ENCODE results near the gene PPARGC1A. TPM values are rescaled to one million over a fixed set of nuclear protein-coding genes. Genes with fewer than 3 reads are reported as not detected.

PPARGC1A gene
- total RNA-seq, 1 donor from 2014 or later, result 82.8 TPM

DNA sequence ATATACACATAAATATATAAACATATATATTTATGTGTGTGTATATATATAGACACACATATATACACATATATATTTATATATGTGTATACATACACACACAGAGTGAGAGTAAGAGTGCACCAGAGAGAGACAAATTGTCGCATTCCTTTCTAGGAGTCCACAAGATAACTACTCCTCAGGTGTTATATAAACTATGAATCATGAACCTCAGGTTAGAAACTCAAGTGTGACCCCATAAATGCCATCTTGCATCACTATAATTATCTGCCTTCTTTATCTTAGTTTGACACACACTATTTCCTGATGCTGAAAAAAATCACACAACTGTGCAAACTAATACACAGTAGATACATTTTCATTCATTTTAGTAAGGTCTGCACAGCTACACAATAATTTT lies 135.2 kb downstream of the PPARGC1A start:
- ATAC-seq (ENCODE audit: poor library complexity), result no peak
- DNase-seq, result no peak
- intact Hi-C loops (cut with DNase I), result no loop called here

GRCh38 chr4:23750125-23750524 lies 139.7 kb downstream of the PPARGC1A start:
- DNase-seq (no peak), ATAC-seq (ENCODE audit: poor library complexity) (no peak)
- intact Hi-C loops (cut with DNase I), result no loop called here

- ATAC-seq (ENCODE audit: poor library complexity) (no peak), DNase-seq (no peak)
- intact Hi-C loops (cut with DNase I), result no loop called here
Observed at GRCh38 chr4:23747281-23747735, 142.5 kb downstream of the PPARGC1A start.

DNA sequence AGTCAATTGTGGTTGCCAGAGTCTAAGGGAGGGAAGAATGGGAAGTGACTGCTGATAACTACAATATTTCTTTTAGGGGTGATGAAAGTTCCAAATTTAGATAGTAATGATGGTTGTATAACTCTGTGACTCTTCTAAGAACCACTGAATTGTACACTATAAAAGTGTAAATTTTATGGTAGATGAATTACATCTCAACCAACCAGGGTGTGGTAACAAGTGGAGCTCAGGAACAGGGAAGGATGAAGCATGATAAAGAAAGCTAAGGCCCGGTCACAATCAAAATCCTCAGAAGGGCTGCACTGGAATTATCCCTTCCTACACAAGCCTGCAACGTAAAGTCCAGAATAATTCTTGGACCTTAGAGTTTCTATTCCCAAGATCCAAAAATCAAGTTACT lies 143.2 kb downstream of the PPARGC1A start:
- DNase-seq (no peak), ATAC-seq (ENCODE audit: poor library complexity) (no peak)
- intact Hi-C loops (cut with DNase I), result no loop called here

DNA sequence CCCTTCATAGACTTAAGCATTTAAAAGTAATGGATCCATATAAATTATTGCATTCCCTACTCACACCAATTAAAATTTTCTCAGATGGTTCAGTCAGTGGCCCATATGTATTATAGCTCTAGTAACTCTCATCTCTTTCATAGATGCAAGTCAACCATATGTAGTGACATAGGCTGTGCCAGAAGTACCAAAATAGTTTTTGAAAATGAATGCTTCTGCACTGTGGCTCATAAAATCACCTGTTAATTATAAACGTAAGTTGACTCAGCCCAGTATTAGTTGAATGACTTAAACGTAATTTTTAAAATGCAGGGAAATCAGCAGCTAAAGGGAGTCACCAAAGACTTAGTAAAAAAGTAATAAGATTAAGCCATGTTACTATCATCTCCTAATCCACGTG lies 143.8 kb downstream of the PPARGC1A start:
- ATAC-seq (ENCODE audit: poor library complexity), result no peak
- intact Hi-C loops (cut with DNase I), result no loop called here
- no peak for DNase-seq

- ATAC-seq (ENCODE audit: poor library complexity) (no peak), DNase-seq (no peak)
- intact Hi-C loops (cut with DNase I), result no loop called here
Observed at GRCh38 chr4:23745377-23745776, 144.5 kb downstream of the PPARGC1A start.
